HCT116 (cell line): ENCODE measurements around the gene PIGO. TPM values are rescaled to one million over a fixed set of nuclear protein-coding genes. Genes with fewer than 3 reads are reported as not detected.

ENCODE experiments used
- ATAC-seq: fragments of 200-7000 bp; cut with Tn5 transposase; 2 replicates; pipeline ENCODE4 v1.9.1; 2020; ENCODE audit warnings: mild to moderate bottlenecking, moderate library complexity
- BruUV-seq: library from RNA; stranded (reverse); fragments of 400-500 nt; replicated peaks from 2 replicates; lab custom pipeline; 2021; lab: Mats Ljungman, UMichigan
- CTCF ChIA-PET: fragments of 300-600 bp; sonication (Branson Sonifier 250); formaldehyde crosslinking; loops from one replicate; lab custom pipeline; 2021; ENCODE audit warnings: antibody characterized with exemption; lab: Charles Lee
- POLR2A ChIA-PET: fragments of 300-600, 350-600 bp; sonication (Branson Sonifier 250); formaldehyde crosslinking; loops from one replicate; lab custom pipeline; 2021; ENCODE audit warnings: antibody characterized with exemption; lab: Charles Lee
- RAD21 ChIA-PET, 2 experiments: fragments of 300-600 bp; sonication (Branson Sonifier 250); formaldehyde crosslinking; loops; one replicate each; lab custom pipeline; 2023; ENCODE audit warnings: low total read pairs in 2 of 2; ENCODE audit not compliant: uncharacterized antibody in 2 of 2, unreplicated experiment in 2 of 2, low non-redundant PET in 1 of 2; lab: Charles Lee
- DNase-seq: peaks from one replicate; pipeline ENCODE4 v3.0.0-alpha.2; 2010; ENCODE audit warnings: low read depth, low spot score
- H2AFZ ChIP-seq: fragments of 200-600 bp; shearing (Covaris generic), sonication (generic); 2 replicates; pipeline ENCODE4 v1.6.1; 2017; ENCODE audit warnings: low read depth, mixed run types, mixed read lengths, antibody characterized with exemption, low read length; ENCODE audit not compliant: poor library complexity, severe bottlenecking
- H3K27ac ChIP-seq: 2 replicates; pipeline ENCODE4 v1.5.1; 2012; ENCODE audit warnings: low read depth, low read length
- H3K27me3 ChIP-seq: fragments of 200-600 bp; sonication (generic); 2 replicates; pipeline ENCODE4 v1.6.1; 2016; ENCODE audit warnings: mixed run types, low read length, mixed read lengths; ENCODE audit not compliant: insufficient read depth
- H3K36me3 ChIP-seq, 2 experiments: fragments of 200-500 bp in 1 of 2; fragments of 200-600 bp in 1 of 2; sonication (Bioruptor generic) in 1 of 2; sonication (generic) in 1 of 2; 2 replicates each; pipeline versions ENCODE4 v1.5.1 to v1.6.1; 2014 to 2016; ENCODE audit warnings: low read length in 2 of 2, inconsistent platforms in 1 of 2, mixed read lengths in 1 of 2, mixed run types in 1 of 2; ENCODE audit not compliant: insufficient read depth in 2 of 2, control insufficient read depth in 1 of 2
- H3K4me1 ChIP-seq, 2 experiments: fragments of 200-600 bp in 1 of 2; sonication (generic) in 1 of 2; 2 replicates each; pipeline versions ENCODE4 v1.5.1 to v1.6.1; 2012 to 2017; ENCODE audit warnings: low read length in 2 of 2, inconsistent platforms in 1 of 2, mild to moderate bottlenecking in 1 of 2, mixed read lengths in 1 of 2, mixed run types in 1 of 2, moderate library complexity in 1 of 2; ENCODE audit not compliant: insufficient read depth in 2 of 2, control insufficient read depth in 1 of 2
- H3K4me2 ChIP-seq: fragments of 200-600 bp; sonication (generic); 2 replicates; pipeline ENCODE4 v1.6.1; 2017; ENCODE audit warnings: mixed run types, low read length, mixed read lengths
- H3K4me3 ChIP-seq, 2 experiments: fragments of 200-600 bp in 1 of 2; sonication (generic) in 1 of 2; replicated peaks in 1 of 2; 2 replicates each; pipeline ENCODE4 v1.5.1; 2011 to 2016; ENCODE audit warnings: low read length in 2 of 2, control low read depth in 1 of 2, low read depth in 1 of 2, mild to moderate bottlenecking in 1 of 2, mixed read lengths in 1 of 2, mixed run types in 1 of 2
- H3K79me2 ChIP-seq: fragments of 200-600 bp; sonication (generic); 2 replicates; pipeline ENCODE4 v1.6.1; 2017; ENCODE audit warnings: mild to moderate bottlenecking, mixed run types, low read length, moderate library complexity, mixed read lengths; ENCODE audit not compliant: insufficient read depth
- H3K9ac ChIP-seq: fragments of 200-600 bp; sonication (generic); 2 replicates; pipeline ENCODE4 v1.6.1; 2016; ENCODE audit warnings: low read length, mixed read lengths
- H3K9me2 ChIP-seq: fragments of 200-600 bp; sonication (generic), shearing (Covaris generic); 2 replicates; pipeline ENCODE4 v1.6.1; 2017; ENCODE audit warnings: mixed run types, mild to moderate bottlenecking, moderate library complexity; ENCODE audit not compliant: insufficient read depth
- H3K9me3 ChIP-seq, 2 experiments: fragments of 200-500 bp in 1 of 2; fragments of 200-600 bp in 1 of 2; sonication (Bioruptor generic) in 1 of 2; sonication (generic) in 1 of 2; 2 replicates each; pipeline ENCODE4 v1.6.1; 2014 to 2017; ENCODE audit warnings: low read length in 2 of 2, mixed read lengths in 2 of 2, inconsistent platforms in 1 of 2, low read depth in 1 of 2, mild to moderate bottlenecking in 1 of 2, mixed run types in 1 of 2, moderate library complexity in 1 of 2; ENCODE audit not compliant: control insufficient read depth in 1 of 2, insufficient read depth in 1 of 2
- H4K20me1 ChIP-seq: fragments of 200-600 bp; sonication (generic), shearing (Covaris generic); 2 replicates; pipeline ENCODE4 v1.6.1; 2017; ENCODE audit warnings: mixed run types, mild to moderate bottlenecking, moderate library complexity; ENCODE audit not compliant: insufficient read depth
- CBX3 ChIP-seq: IDR thresholded peaks from 2 replicates; pipeline ENCODE4 v1.6.1; 2012; ENCODE audit warnings: low read depth
- CTCF ChIP-seq, 3 experiments: fragments of 200-600 bp in 1 of 3; sonication (generic) in 1 of 3; IDR thresholded peaks in 2 of 3; conservative IDR thresholded peaks in 1 of 3; 2 replicates each; pipeline ENCODE4 v1.5.1; 2012 to 2017; ENCODE audit warnings: low read depth in 2 of 3, low read length in 2 of 3, antibody characterized with exemption in 1 of 3, borderline replicate concordance in 1 of 3, control low read depth in 1 of 3, mild to moderate bottlenecking in 1 of 3, mixed read lengths in 1 of 3, mixed run types in 1 of 3, moderate library complexity in 1 of 3; ENCODE audit not compliant: insufficient read depth in 1 of 3
- EGR1 ChIP-seq: IDR thresholded peaks from 2 replicates; pipeline ENCODE4 v1.6.1; 2012; ENCODE audit warnings: low read depth
- ELF1 ChIP-seq: IDR thresholded peaks from 2 replicates; pipeline ENCODE4 v1.6.1; 2012; ENCODE audit warnings: low read depth, borderline replicate concordance
- EZH2 ChIP-seq: fragments of 200-600 bp; sonication (generic); IDR thresholded peaks from 2 replicates; pipeline ENCODE4 v1.6.1; 2017; ENCODE audit warnings: antibody characterized with exemption, mixed run types
- EZH2phosphoT487 ChIP-seq: fragments of 200-600 bp; IDR thresholded peaks from 2 replicates; pipeline ENCODE4 v1.6.1; 2018; ENCODE audit warnings: antibody characterized with exemption, borderline replicate concordance
- FOSL1 ChIP-seq: IDR thresholded peaks from 2 replicates; pipeline ENCODE4 v1.6.1; 2012; ENCODE audit warnings: low read depth
- POLR2AphosphoS5 ChIP-seq: IDR thresholded peaks from 2 replicates; pipeline ENCODE4 v1.6.1; 2011; ENCODE audit warnings: mild to moderate bottlenecking, low read depth, low read length, moderate library complexity
- RAD21 ChIP-seq: IDR thresholded peaks from 2 replicates; pipeline ENCODE4 v1.6.1; 2012; ENCODE audit warnings: low read depth, mild to moderate bottlenecking
- REST ChIP-seq: IDR thresholded peaks from 2 replicates; pipeline ENCODE4 v1.6.1; 2012; ENCODE audit warnings: low read depth
- SP1 ChIP-seq: IDR thresholded peaks from 2 replicates; pipeline ENCODE4 v1.6.1; 2012; ENCODE audit warnings: low read depth
- YY1 ChIP-seq: IDR thresholded peaks from 2 replicates; pipeline ENCODE4 v1.6.1; 2011; ENCODE audit warnings: low read length, low read depth, moderate library complexity, mild to moderate bottlenecking; ENCODE audit not compliant: insufficient replicate concordance; ENCODE audit errors: extremely low read depth
- ZFX ChIP-seq: fragments of 450-650 bp; IDR thresholded peaks from 2 replicates; pipeline ENCODE4 v1.6.1; 2017
- intact Hi-C: fragments of 100-400 bp; cut with micrococcal nuclease; formaldehyde crosslinking; loops from 2 replicates; pipeline ENCODE4 v1.10.0; 2022
- total RNA-seq: library from RNA; stranded (reverse); gene quantifications from one replicate; pipeline ENCODE4 v1.2.1, GENCODE V29; 2021; ENCODE audit not compliant: unreplicated experiment

The PIGO gene
- total RNA-seq, 1 experiment from 2014 or later: 24.0 TPM

DNA sequence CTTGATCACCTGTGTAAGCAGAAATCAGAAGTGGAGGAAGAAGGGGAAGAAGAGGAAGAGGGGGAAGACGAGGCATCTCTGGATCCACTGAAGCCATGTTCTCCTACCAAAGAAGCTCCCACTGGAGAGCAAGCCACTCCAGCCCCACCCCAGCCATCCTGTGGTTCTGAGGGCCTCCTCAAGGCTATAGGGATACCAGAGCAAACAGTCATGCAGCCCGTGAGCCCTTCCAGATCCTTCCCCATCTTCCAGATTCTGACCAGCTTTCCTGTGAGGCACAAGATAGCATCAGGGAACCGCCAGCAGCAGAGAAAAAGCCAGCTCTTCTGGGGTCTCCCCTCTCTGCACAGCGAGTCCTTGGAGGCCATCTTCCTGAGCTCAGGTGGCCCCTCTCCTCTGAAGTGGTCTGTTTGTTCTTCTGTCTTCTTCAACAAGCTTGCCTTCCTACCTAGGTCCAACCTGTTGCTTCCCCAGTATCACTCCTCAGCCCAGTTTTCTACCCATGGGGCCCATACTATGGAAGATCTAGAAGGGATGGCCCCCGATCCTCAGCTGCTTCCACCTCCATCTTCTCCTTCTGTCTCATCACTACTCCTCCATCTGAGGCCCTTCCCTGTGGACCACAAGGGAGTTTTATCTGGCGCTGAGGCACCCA lies 53.4 kb downstream of the PIGO start:
- Histone ChIP-seq H4K20me1 (no peaks in the 10 kb centered on the region), H3K4me2 (no peak overlapping the region), H3K36me3 (no peaks in the 10 kb centered on the region), H3K4me3 (no peak overlapping the region), H3K4me1 (no peaks in the 10 kb centered on the region)
- ATAC-seq: no peak
- intact Hi-C loops: no loop called here
- CTCF ChIA-PET: no interaction called here
- TF ChIP-seq FOSL1: no peak
- TF ChIP-seq RAD21: no peak
- TF ChIP-seq, all 23 proteins: peak for 0
- ChIA-PET POLR2A (no interaction called here), RAD21 (no interaction called here)
- Histone ChIP-seq H3K27ac (no peak overlapping the region), H3K9me2 (no peaks in the 10 kb centered on the region), H3K79me2 (no peaks in the 10 kb centered on the region), H3K9me3 (no peaks in the 10 kb centered on the region), H3K9ac (no peak overlapping the region), H3K27me3 (no peaks in the 10 kb centered on the region), H2AFZ (no peak overlapping the region)
- DNase-seq: no peak
- BruUV-seq: no TSS peak

- intact Hi-C loops: no loop called here
- H3K36me3 ChIP-seq: no peaks in the 10 kb centered on the region
- H3K9ac ChIP-seq: no peak overlapping the region
- H3K79me2 ChIP-seq: no peaks in the 10 kb centered on the region
- no peak overlapping the region for H2AFZ ChIP-seq
- TF ChIP-seq FOSL1 (no peak), ZFX (no peak), REST (no peak), RAD21 (no peak), CTCF (IDR thresholded peaks at IDR 0.05 in 2 of 3, conservative IDR thresholded peaks at IDR 0.05 in 1 of 3; ENCODE audit: borderline replicate concordance in 1 of 3, insufficient read depth in 1 of 3, low read depth in 2 of 3, low read length in 2 of 3) (no peak), YY1 (no peak), EGR1 (no peak), ELF1 (no peak), EZH2phosphoT487 (no peak), POLR2AphosphoS5 (no peak), EZH2 (no peak), SP1 (no peak), CBX3 (no peak)
- DNase-seq (no peak), ATAC-seq (no peak)
- H4K20me1 ChIP-seq: no peaks in the 10 kb centered on the region
- CTCF ChIA-PET: interaction anchor here (0.9 kb wide), 1 partner anchor 9 kb away, joined by 3 read pairs; no protein-coding TSS in a partner anchor
- H3K27me3 ChIP-seq: no peaks in the 10 kb centered on the region
- RAD21 ChIA-PET: no interaction called here
- H3K4me1 ChIP-seq: no peaks in the 10 kb centered on the region
- BruUV-seq: no TSS peak
- H3K27ac ChIP-seq: no peak overlapping the region
- H3K4me2 ChIP-seq: no peak overlapping the region
- H3K9me2 ChIP-seq: no peaks in the 10 kb centered on the region
- POLR2A ChIA-PET: no interaction called here
- H3K9me3 ChIP-seq: no peaks in the 10 kb centered on the region
- no peak overlapping the region for H3K4me3 ChIP-seq
These were observed 54.2 kb downstream of the PIGO start for GRCh38 chr9:35042081-35042604.
